HepG2 (cell line): ENCODE results near the gene MORN1. TPM values are rescaled to one million over a fixed set of nuclear protein-coding genes. Genes with fewer than 3 reads are reported as not detected.

Experiments
- ASH2L ChIP-seq: fragments of 300-600, 200-600 bp; sonication (generic); IDR thresholded peaks from 2 replicates; pipeline ENCODE4 v1.7.0; 2017; ENCODE audit warnings: low read depth, mild to moderate bottlenecking, moderate library complexity, mixed read lengths, low read length; ENCODE audit not compliant: insufficient read length
- CBX1 ChIP-seq: IDR thresholded peaks from one replicate; pipeline ENCODE4 v1.6.1; 2016; ENCODE audit warnings: antibody characterized with exemption, low read depth
- E2F1 ChIP-seq: sonication (generic); formaldehyde crosslinking; IDR thresholded peaks from 2 replicates; pipeline ENCODE4 v1.5.0; 2020; ENCODE audit warnings: missing genetic modification reagents
- FOSL1 ChIP-seq: sonication (generic); formaldehyde crosslinking; IDR thresholded peaks from 2 replicates; pipeline ENCODE4 v1.9.0; 2021; ENCODE audit warnings: missing genetic modification reagents, borderline replicate concordance
- GZF1 ChIP-seq: sonication (generic); formaldehyde crosslinking; IDR thresholded peaks from 2 replicates; pipeline ENCODE4 v1.5.1; 2020; ENCODE audit warnings: mild to moderate bottlenecking, missing genetic modification reagents
- HNF1A ChIP-seq, 2 experiments: sonication (generic) in 1 of 2; formaldehyde crosslinking in 1 of 2; IDR thresholded peaks; 2 replicates each; pipeline versions ENCODE4 v1.4.0 to v1.6.1; 2016 to 2020; ENCODE audit warnings: borderline replicate concordance in 1 of 2, low read depth in 1 of 2, mild to moderate bottlenecking in 1 of 2, missing genetic modification reagents in 1 of 2
- MIER3 ChIP-seq: IDR thresholded peaks from 2 replicates; pipeline ENCODE4 v1.6.1; 2016; ENCODE audit warnings: missing compliant biosample characterization, borderline replicate concordance
- MYPOP ChIP-seq: sonication (generic); formaldehyde crosslinking; IDR thresholded peaks from 2 replicates; pipeline ENCODE4 v1.8.1; 2023; ENCODE audit warnings: mild to moderate bottlenecking, moderate library complexity, missing genetic modification reagents
- SAP130 ChIP-seq: IDR thresholded peaks from 2 replicates; pipeline ENCODE4 v1.6.1; 2016; ENCODE audit warnings: low read depth
- SP2 ChIP-seq: sonication (generic); formaldehyde crosslinking; IDR thresholded peaks from 2 replicates; pipeline ENCODE4 v1.5.1; 2020; ENCODE audit warnings: mild to moderate bottlenecking, missing genetic modification reagents
- TEAD3 ChIP-seq: optimal IDR thresholded peaks from 2 replicates; pipeline ENCODE3; 2016; ENCODE audit warnings: borderline replicate concordance
- USF2 ChIP-seq, 2 experiments: sonication (generic) in 1 of 2; formaldehyde crosslinking in 1 of 2; IDR thresholded peaks; 2 replicates each; pipeline versions ENCODE4 v1.5.1 to v1.6.1; 2011 to 2020; ENCODE audit warnings: borderline replicate concordance in 1 of 2, low read depth in 1 of 2, low read length in 1 of 2, mild to moderate bottlenecking in 1 of 2, missing genetic modification reagents in 1 of 2, moderate library complexity in 1 of 2
- YEATS2 ChIP-seq: sonication (generic); formaldehyde crosslinking; IDR thresholded peaks from 2 replicates; pipeline ENCODE4 v1.4.0; 2020; ENCODE audit warnings: missing genetic modification reagents, borderline replicate concordance
- ZKSCAN5 ChIP-seq: sonication (generic); formaldehyde crosslinking; IDR thresholded peaks from 2 replicates; pipeline ENCODE4 v1.5.1; 2020; ENCODE audit warnings: mild to moderate bottlenecking, missing genetic modification reagents
- ZMYM2 ChIP-seq: sonication (generic); formaldehyde crosslinking; IDR thresholded peaks from 2 replicates; pipeline ENCODE4 v1.8.0; 2022; ENCODE audit warnings: mild to moderate bottlenecking, missing genetic modification reagents
- ZNF143 ChIP-seq: sonication (generic); formaldehyde crosslinking; IDR thresholded peaks from 2 replicates; pipeline ENCODE4 v1.4.0; 2020; ENCODE audit warnings: missing genetic modification reagents
- ZNF446 ChIP-seq: sonication (generic); formaldehyde crosslinking; IDR thresholded peaks from 2 replicates; pipeline ENCODE4 v1.5.0; 2020; ENCODE audit warnings: mild to moderate bottlenecking, missing genetic modification reagents
- ZNF775 ChIP-seq: sonication (generic); formaldehyde crosslinking; IDR thresholded peaks from 2 replicates; pipeline ENCODE4 v1.4.0; 2020; ENCODE audit warnings: missing genetic modification reagents, mild to moderate bottlenecking, moderate library complexity, borderline replicate concordance
- ZNF841 ChIP-seq: sonication (generic); formaldehyde crosslinking; IDR thresholded peaks from 2 replicates; pipeline ENCODE4 v1.8.1; 2023; ENCODE audit warnings: missing genetic modification reagents, borderline replicate concordance
- ZNF891 ChIP-seq: sonication (generic); formaldehyde crosslinking; IDR thresholded peaks from 2 replicates; pipeline ENCODE4 v1.5.0; 2020; ENCODE audit warnings: mild to moderate bottlenecking, missing genetic modification reagents
- polyA plus RNA-seq, 8 experiments: library from polyadenylated mRNA; depleted of rRNA in 3 of 8; stranded (reverse) in 7 of 8; unstranded in 1 of 8; fragments of >200 nt; fragmentation: Illumina TruSeq in 4 of 8; extraction: Trizol in 4 of 8; gene quantifications; 2 replicates each; pipeline versions ENCODE4 v1.2.1 to v1.2.3, GENCODE V29; 2011 to 2016; ENCODE audit warnings: low read depth in 4 of 8, missing spikeins in 1 of 8, mixed read lengths in 1 of 8; ENCODE audit not compliant: insufficient read depth in 1 of 8
- total RNA-seq, 5 experiments: library from RNA; depleted of rRNA; stranded (reverse); fragments of >200 nt; fragmentation: Illumina TruSeq; extraction: Trizol; gene quantifications; 2 replicates each; pipeline ENCODE4 v1.2.3, GENCODE V29; 2016; ENCODE audit warnings: low read depth in 1 of 5

MORN1 gene
- total and polyA plus RNA-seq, 2 of the 13 experiments (the other 11 are each of a cell fraction or from before 2014, with no cell fraction given), result 3.1 to 6.5 TPM

- TF ChIP-seq ZNF446 (CRISPR knock-in tag) (no peak), E2F1 (peak; percentile 95), FOSL1 (CRISPR knock-in tag) (no peak), CBX1 (no peak), ZNF841 (CRISPR knock-in tag) (no peak), HNF1A (IDR thresholded peaks at IDR 0.05; ENCODE audit: low read depth) (no peak), HNF1A (CRISPR knock-in tag; IDR thresholded peaks at IDR 0.05; ENCODE audit: borderline replicate concordance) (peak; percentile 18; the same call in 1 of the 2 replicates), YEATS2 (CRISPR knock-in tag) (peak; percentile 84), MIER3 (CRISPR knock-in tag) (no peak), MYPOP (CRISPR knock-in tag) (peak; percentile 80), ZNF775 (CRISPR knock-in tag) (no peak), TEAD3 (peak; percentile 45), SP2 (CRISPR knock-in tag) (peak; percentile 91), SAP130 (CRISPR knock-in tag) (peak; percentile 98), ASH2L (peak; percentile 71), ZNF891 (CRISPR knock-in tag) (no peak), ZNF143 (CRISPR knock-in tag) (no peak; the same call in 1 of the 2 replicates), ZKSCAN5 (no peak), GZF1 (CRISPR knock-in tag) (no peak), USF2 (IDR thresholded peaks at IDR 0.05; ENCODE audit: low read depth, low read length) (no peak), USF2 (CRISPR knock-in tag; IDR thresholded peaks at IDR 0.05; ENCODE audit: borderline replicate concordance) (peak; percentile 21; the same call in 1 of the 2 replicates), ZMYM2 (CRISPR knock-in tag) (no peak)
Measured at GRCh38 chr1:2391041-2391930, at the start of gene MORN1, which contains the start of gene RER1 (continued).
